Stimulated activated CD8-positive, alpha-beta memory T cell treated with anti-CD3 and anti-CD28 coated beads, Interleukin-15, amount 100 ng/mL, for 48 hours (primary cell): ENCODE results near the gene RBM19.

Source experiments
- DNase-seq, 2 donors: peaks; one replicate each; pipeline ENCODE4 v3.0.0-alpha.2; 2020; ENCODE audit warnings: low read depth in 2 of 2

Gene RBM19

GRCh38 chr12:113988064-113988451, 21.9 kb upstream of the RBM19 start:
- DNase-seq = no peak

GRCh38 chr12:113987261-113988063, 21.3 kb upstream of the RBM19 start:
- DNase-seq = no peak

GRCh38 chr12:113984464-113984863, 18.3 kb upstream of the RBM19 start:
- no peak for DNase-seq

GRCh38 chr12:113983777-113984448, 17.8 kb upstream of the RBM19 start:
- no peak for DNase-seq

GRCh38 chr12:113983265-113983664, 17.1 kb upstream of the RBM19 start:
- no peak for DNase-seq

GRCh38 chr12:113981876-113982275, 15.8 kb upstream of the RBM19 start:
- no peak for DNase-seq

- no peak for DNase-seq
Measured at GRCh38 chr12:113980537-113981337, 14.6 kb upstream of the RBM19 start.

GRCh38 chr12:113980054-113980453, 13.9 kb upstream of the RBM19 start:
- no peak for DNase-seq

GRCh38 chr12:113978080-113978479, 12.0 kb upstream of the RBM19 start:
- no peak for DNase-seq

- DNase-seq = no peak
Measured at GRCh38 chr12:113974006-113974405, 7.9 kb upstream of the RBM19 start.

- DNase-seq = no peak
Measured at GRCh38 chr12:113973109-113973904, 7.2 kb upstream of the RBM19 start.

GRCh38 chr12:113971392-113971791, 5.3 kb upstream of the RBM19 start:
- DNase-seq = no peak

- DNase-seq = no peak
Measured at GRCh38 chr12:113970211-113970610, 4.1 kb upstream of the RBM19 start.

GRCh38 chr12:113967368-113967767, 1.2 kb upstream of the RBM19 start:
- no peak for DNase-seq

GRCh38 chr12:113962733-113963132, 3.4 kb downstream of the RBM19 start:
- DNase-seq = no peak

GRCh38 chr12:113961921-113962710, 4.0 kb downstream of the RBM19 start:
- peak; percentile 25 to 40 for DNase-seq

GRCh38 chr12:113960030-113960429, 6.1 kb downstream of the RBM19 start:
- no peak for DNase-seq

GRCh38 chr12:113959096-113959495, 7.0 kb downstream of the RBM19 start:
- DNase-seq = no peak

GRCh38 chr12:113958108-113958507, 8.0 kb downstream of the RBM19 start:
- no peak for DNase-seq

- DNase-seq = no peak
Measured at GRCh38 chr12:113957627-113958026, 8.5 kb downstream of the RBM19 start.
